GM19240 (cell line): ENCODE measurements around the gene POMZP3.
"Not testable (repeated sequence)": the region's sequence is repeated elsewhere in the genome, so short reads cannot be mapped to it uniquely, and the experiment has no call there.

Experiments
- DNase-seq: peaks from one replicate; pipeline ENCODE4 v3.0.0; 2011; ENCODE audit warnings: low spot score; ENCODE audit not compliant: insufficient read length

Gene POMZP3

DNA sequence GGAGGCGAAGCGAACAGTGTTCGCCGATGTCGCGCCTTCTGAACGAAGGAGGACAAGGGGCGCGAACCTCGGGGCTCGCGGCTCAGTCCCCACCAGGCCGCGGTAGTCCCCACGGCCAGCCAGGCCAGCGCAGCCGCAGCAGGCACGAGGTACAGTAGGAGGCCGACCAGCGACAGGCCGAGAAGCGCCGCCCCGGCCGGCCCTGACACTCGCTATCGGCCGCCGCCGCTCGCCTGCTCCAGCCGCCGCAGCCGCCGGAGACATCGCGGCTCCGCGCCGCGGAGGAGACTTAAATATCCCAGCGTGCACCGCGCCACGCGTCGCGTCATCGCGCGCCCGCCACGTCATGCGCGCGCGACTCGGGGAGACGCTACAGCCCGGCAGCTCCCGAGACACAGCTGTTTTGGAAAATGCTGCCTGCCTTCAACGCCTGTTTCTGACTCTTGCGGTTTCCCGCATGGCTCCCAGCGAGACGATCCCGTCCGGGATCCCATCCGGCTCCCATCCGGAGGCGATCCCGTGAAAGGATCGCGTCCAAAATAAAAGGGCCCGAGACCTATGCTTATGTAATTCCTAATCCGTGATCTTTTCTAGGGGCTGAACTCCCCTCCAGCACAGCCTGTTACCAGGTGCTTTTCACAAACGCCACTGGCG, at the start of gene POMZP3:
Gene POMZP3 (minus strand): TSS at position 291 of the 654 bp plus-strand sequence. CDS start 1,215 bp downstream, outside the sequence.
- not testable (repeated sequence) for DNase-seq

GRCh38 chr7:76675783-76676182, 48.7 kb upstream of the POMZP3 start:
- not testable (repeated sequence) for DNase-seq

GRCh38 chr7:76673346-76673745, 46.3 kb upstream of the POMZP3 start:
- not testable (repeated sequence) for DNase-seq

GRCh38 chr7:76659212-76659611, 32.1 kb upstream of the POMZP3 start:
- DNase-seq, result not testable (repeated sequence)

DNA sequence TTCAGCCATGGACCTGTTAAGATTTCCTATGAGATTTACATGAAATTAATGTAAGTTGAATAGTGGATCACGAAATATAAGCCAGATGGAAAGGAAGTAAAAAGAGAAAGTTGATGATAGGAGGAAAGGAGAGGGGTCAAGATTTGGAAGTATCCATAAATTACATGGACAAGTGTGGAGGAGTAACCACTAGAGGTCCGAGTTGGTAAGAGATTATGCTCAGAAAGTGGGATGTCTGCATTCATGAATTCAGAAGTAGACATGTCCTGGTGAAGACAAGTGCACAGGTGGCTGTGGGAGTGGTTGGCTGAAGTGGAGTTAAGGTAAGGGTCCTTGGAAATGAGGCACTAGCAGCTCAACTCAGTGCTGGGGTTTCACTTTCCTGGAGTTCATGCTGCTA, 29.3 kb upstream of the POMZP3 start:
- not testable (repeated sequence) for DNase-seq

DNA sequence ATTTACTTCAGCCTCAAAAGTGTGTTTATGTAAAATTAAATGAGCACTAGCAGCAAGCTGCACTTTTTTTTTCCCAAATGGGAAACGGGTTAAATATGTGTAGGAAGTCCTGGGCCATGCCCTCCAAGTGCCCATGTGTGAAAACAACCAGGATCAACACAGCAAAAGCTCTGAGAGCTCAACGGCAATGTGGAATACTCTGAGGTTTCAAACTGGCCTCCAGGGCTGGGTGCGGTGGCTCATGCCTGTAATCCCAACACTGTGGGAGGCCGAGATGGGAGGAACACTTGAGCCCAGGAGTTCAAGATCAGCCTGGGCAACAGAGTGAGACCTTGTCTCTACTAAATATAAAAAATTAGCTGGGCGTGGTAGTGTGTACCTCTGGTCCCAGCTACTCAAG, 15.5 kb upstream of the POMZP3 start:
- DNase-seq, result not testable (repeated sequence)

DNA sequence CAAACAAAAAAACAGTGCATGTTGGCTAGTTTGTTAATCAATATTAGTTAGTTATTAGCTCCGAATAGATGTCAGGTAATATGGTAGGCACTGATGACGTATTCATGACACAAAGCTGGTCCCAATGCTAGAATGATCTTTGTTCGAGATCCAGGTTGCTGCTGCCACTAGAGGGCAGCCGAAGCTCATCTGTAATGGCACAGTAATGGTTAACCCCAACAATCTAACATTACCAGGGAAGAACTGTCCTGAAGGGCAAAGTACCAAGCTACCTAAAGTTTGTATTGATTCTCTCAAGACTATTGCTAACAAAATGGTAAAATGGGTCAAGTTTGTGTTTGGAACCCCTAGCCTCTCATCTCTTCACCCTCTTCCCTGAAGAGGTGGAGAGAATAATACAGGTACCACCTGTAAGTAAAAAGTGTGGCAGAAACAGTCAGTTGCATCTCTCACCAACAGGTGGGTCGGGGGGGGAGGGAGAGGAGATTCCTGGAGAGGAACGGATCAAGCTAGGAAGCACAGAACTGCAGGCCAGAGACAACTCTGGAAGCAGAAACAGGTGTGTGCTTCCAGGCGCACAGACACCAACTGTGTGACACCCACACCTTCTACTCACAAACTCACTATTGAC, 10.1 kb upstream of the POMZP3 start:
- DNase-seq, result not testable (repeated sequence)

GRCh38 chr7:76626581-76626980, 498 bp downstream of the POMZP3 start:
- DNase-seq, result not testable (repeated sequence)

DNA sequence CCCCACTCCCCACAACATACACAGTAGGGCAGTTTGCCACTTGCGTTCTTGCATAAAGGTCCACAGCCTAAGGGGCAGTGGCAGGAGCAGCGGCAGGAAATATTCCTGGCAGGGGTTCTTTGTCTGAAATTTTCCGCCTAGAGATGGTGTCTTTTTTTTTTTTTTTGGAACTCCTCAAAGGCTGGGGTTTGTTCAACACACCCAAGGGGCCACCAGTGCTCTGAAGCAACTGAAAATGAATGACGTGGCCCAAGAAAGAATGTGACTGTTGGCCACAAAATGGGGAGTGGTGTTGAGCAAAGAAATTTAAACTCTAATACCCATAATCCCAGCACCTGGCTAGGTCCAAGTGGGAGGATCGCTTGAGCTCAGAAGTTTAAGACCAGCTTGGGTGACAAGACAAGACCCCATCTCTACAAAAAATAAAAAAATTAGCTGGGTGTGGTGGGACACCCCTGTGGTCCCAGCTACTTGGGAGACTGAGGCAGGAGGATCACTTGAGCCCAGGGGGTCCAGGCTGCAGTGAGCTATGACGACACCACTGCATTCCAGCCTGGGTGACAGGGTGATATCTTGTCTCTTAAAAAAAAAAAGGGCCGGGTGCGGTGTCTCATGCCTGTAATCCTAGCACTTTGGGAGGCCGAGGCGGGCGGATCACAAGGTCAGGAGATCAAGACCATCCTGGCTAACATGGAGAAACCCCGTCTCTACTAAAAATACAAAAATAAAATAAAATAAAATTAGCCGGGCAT, 7.5 kb downstream of the POMZP3 start:
- not testable (repeated sequence) for DNase-seq

DNA sequence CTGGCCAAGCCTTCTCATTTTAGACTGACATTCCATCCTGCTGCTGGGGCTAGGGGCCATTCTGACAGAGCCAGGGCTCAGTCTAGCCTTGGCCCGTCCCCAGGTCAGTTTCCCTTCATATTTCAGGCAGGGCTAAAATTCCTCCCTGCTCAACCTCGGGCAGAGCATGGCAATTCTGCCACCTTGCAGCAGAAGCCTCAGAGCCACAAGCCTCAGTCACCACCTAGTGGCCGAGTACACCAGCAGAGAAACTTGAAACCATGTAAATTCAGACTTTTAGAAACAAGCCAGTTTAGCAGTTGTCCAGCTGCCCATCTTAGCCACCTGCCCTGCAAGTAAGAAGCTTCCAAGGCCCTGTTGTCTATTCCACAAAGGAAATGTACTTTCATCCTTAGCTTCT, 13.3 kb downstream of the POMZP3 start:
- not testable (repeated sequence) for DNase-seq

GRCh38 chr7:76612232-76612631, 14.8 kb downstream of the POMZP3 start:
- DNase-seq, result not testable (repeated sequence)

- not testable (repeated sequence) for DNase-seq
These were observed 17.2 kb downstream of the POMZP3 start for GRCh38 chr7:76609864-76610263.

- DNase-seq, result not testable (repeated sequence)
These were observed 18.6 kb downstream of the POMZP3 start for GRCh38 chr7:76608469-76608868.

DNA sequence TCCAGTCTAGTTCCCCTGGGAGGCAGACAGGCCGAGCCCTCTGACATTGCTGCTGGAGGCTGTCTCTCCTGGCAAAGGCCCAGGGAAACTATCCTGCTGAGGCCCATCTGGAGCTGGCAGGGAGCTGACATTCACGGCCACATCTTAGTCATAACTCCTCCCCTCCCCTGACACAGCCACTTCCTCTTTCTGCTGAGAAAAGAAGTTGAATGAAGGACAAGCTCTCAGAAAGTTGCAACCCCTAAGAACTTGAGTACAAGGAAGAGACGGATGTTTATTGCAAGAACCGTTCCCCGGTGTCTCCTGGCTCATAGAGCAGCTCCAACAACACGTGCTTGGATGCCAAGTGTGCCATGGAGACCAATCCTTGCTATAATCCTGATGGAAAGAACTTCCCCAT, 21.1 kb downstream of the POMZP3 start:
- DNase-seq, result not testable (repeated sequence)

GRCh38 chr7:76600650-76601049, 26.4 kb downstream of the POMZP3 start:
- DNase-seq, result not testable (repeated sequence)

DNA sequence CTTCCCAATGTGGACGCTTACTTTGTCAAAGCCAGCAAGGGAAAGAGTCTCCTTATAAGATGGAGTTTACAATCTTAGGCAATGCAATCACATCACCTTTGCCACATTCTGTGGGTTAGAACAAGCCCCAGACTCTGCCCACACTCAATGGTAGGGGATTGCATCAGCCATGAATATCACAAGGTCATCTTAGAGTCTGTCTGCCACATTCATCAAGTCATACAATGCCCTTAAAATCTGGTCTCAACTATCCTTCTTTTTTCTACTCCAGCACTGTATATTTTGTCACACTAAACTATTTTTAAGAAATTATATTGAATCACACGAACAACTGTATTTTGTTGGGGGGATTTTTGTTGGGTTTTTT, 27.0 kb downstream of the POMZP3 start:
- not testable (repeated sequence) for DNase-seq

GRCh38 chr7:76598590-76599264, 28.4 kb downstream of the POMZP3 start:
- DNase-seq, result not testable (repeated sequence)

DNA sequence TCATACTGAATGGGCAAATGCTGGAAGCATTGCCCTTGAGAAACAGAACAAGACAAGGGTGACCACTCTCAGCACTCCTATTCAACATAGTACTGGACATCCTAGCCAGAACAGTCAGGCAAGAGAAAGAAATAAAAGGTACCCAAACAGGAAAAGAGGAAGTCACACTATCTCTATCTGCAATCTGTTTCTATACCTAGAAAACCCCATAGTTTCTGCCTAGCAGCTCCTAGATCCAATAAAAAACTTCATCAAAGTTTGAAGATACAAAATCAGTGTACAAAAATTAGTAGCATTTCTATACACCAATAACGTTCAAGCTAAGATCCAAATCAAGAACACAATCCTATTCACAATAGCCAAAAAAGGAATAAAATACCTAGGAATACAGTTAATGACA, 29.8 kb downstream of the POMZP3 start:
- not testable (repeated sequence) for DNase-seq

DNA sequence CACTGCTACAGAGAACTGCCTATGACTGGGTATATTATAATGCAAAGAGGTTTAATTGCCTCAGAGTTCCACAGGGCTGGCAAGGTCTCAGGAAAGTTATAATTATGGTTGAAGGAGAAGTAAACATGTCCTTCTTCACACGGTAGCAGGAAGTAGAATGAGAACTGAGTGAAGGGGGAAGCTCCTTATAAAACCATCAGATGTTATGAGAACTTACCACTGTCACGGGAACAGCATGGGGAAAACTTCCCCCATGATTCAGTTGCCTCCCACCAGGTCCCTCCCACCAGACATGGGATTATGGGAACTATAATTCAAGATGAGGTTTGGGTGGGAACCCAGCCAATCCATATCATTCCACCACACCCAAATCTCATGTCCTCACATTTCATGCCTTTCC, 34.4 kb downstream of the POMZP3 start:
- not testable (repeated sequence) for DNase-seq

GRCh38 chr7:76591602-76592304, 35.3 kb downstream of the POMZP3 start:
- not testable (repeated sequence) for DNase-seq

DNA sequence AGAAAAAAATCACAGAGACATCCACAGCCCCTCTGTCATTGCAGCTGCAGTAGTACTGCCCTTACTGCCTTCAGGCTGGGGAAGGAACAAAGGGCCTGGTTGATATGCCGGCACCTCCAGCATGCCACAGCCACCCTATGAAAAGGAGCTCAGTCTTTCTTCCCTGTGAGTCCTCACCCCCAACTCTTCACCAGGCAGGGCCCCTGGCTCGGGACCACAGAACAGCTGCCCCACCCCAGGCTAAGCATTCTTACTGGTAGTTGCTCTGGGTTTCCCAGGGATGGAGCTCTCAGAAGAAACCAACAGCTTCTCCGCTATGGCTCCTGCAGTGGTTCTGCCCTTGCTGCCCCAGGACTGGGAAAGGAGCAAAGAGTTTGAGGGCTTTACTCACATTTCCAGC, 36.0 kb downstream of the POMZP3 start:
- DNase-seq, result not testable (repeated sequence)
